Large intestine (tissue), 3 donors: ENCODE results near the gene EIF4E2. TPM values are rescaled to one million over a fixed set of nuclear protein-coding genes. Genes with fewer than 3 reads are reported as not detected.
A peak's percentile ranks its signal among the peaks of the same experiment; 100 is the strongest.

Experiments
- DNase-seq, 2 donors: peaks; one replicate each; pipeline versions ENCODE4 v3.0.0 to v3.0.0-alpha.2; 2013
- H3K27ac ChIP-seq: one replicate; pipeline ENCODE4 v1.5.1; 2013; ENCODE audit warnings: low read length
- H3K27me3 ChIP-seq: 2 replicates; pipeline ENCODE4 v1.6.1; 2013; ENCODE audit warnings: low read length; ENCODE audit not compliant: control insufficient read depth, insufficient read depth
- H3K36me3 ChIP-seq: 2 replicates; pipeline ENCODE4 v1.6.1; 2013; ENCODE audit warnings: low read length; ENCODE audit not compliant: control insufficient read depth, insufficient read depth
- H3K4me1 ChIP-seq: one replicate; pipeline ENCODE4 v1.6.1; 2013; ENCODE audit warnings: low read length; ENCODE audit not compliant: control insufficient read depth, insufficient read depth
- H3K4me3 ChIP-seq: one replicate; pipeline ENCODE4 v1.5.1; 2013; ENCODE audit warnings: low read length
- H3K9me3 ChIP-seq: one replicate; pipeline ENCODE4 v1.6.1; 2013; ENCODE audit warnings: mild to moderate bottlenecking, low read depth, low read length, moderate library complexity; ENCODE audit not compliant: control insufficient read depth
- WGBS: methylation state at CpG from one replicate; pipeline ENCODE4 v1.1.5; 2013; ENCODE audit warnings: low lambda C conversion rate; ENCODE audit not compliant: insufficient coverage; 5-methylcytosine and 5-hydroxymethylcytosine counted together
- polyA plus RNA-seq: library from polyadenylated mRNA; unstranded; fragments of 120-200 nt; gene quantifications from one replicate; pipeline ENCODE4 v1.2.1, GENCODE V29; 2013

Gene EIF4E2
- polyA plus RNA-seq, 1 donor, result 77.3 TPM

DNA sequence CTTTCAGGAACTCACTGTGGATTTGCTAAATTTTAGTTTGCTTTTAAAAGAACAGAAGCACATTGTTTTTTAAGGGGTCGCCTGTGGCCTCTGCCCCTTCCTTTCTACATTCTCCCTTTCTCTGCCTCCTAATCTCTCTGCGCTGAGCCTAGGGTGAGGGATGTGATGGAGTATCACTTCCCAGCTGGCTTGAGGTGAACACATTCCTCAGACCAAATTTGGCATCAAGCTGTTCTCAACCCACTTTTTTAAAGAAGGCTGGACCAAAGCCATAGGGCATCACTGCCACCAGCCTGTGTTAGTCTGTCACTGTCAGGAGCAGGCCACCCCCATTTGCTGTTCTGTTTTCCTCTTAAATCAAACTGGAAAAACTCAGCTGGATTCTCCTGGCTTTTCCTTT, 27.4 kb downstream of the EIF4E2 start:
- no peak overlapping the region for H3K27ac ChIP-seq
- H3K27me3 ChIP-seq, result no peaks in the 10 kb centered on the region
- H3K4me1 ChIP-seq, result peaks cover 63% of the 10 kb centered on the region
- H3K36me3 ChIP-seq, result peaks cover 27% of the 10 kb centered on the region
- no peak for DNase-seq
- 90% methylated on average over 2 of the region's 2 CpGs for WGBS
- H3K4me3 ChIP-seq, result no peak overlapping the region
- no peaks in the 10 kb centered on the region for H3K9me3 ChIP-seq

DNA sequence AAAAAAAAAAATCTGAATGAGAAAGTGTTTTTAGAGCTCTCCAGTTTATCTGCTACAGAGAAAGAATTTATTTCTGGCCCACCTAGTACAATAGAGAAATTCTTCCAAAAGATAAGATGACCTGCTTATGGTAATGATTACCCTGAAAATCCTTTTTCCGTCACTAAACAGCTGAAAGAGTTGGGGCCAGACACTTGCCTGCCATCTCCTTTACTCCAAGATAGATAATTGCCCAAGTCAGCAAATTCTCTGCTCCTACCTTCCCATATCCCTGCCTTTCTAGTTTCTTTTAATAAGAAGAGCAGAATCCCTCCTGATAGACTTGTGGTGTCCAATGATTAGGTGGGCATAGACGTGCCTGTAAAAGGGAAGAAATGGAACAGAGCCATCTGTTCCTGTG, 28.1 kb downstream of the EIF4E2 start:
- no peaks in the 10 kb centered on the region for H3K9me3 ChIP-seq
- no peak overlapping the region for H3K4me3 ChIP-seq
- peaks cover 26% of the 10 kb centered on the region for H3K36me3 ChIP-seq
- H3K27ac ChIP-seq, result peak overlapping the region; percentile 30
- H3K4me1 ChIP-seq, result peaks cover 56% of the 10 kb centered on the region
- WGBS, result no CpG with 5 or more reads among the region's 2 CpGs
- H3K27me3 ChIP-seq, result no peaks in the 10 kb centered on the region
- DNase-seq, result peak in 1 of 2 donors; percentile 71

DNA sequence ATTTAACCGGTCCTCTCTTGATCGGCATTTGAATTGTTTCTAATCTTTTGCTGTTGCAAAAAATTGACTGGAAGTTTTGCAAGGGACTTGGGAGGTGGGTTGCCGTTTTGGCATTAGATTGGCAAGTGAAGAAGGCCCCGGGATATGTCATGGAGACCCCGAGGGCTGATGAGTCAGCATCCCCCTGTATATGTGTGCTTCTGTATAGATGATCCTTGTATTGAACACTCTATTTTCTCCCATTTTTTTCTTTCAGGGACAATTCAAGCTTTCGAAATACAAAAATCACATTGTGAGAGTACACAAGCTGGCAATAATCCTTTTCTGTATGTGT, 30.1 kb downstream of the EIF4E2 start:
- no CpG with 5 or more reads among the region's 6 CpGs for WGBS
- H3K36me3 ChIP-seq, result peaks cover 14% of the 10 kb centered on the region
- DNase-seq, result no peak
- H3K27me3 ChIP-seq, result no peaks in the 10 kb centered on the region
- peaks cover 38% of the 10 kb centered on the region for H3K4me1 ChIP-seq
- no peaks in the 10 kb centered on the region for H3K9me3 ChIP-seq
- no peak overlapping the region for H3K4me3 ChIP-seq
- no peak overlapping the region for H3K27ac ChIP-seq

DNA sequence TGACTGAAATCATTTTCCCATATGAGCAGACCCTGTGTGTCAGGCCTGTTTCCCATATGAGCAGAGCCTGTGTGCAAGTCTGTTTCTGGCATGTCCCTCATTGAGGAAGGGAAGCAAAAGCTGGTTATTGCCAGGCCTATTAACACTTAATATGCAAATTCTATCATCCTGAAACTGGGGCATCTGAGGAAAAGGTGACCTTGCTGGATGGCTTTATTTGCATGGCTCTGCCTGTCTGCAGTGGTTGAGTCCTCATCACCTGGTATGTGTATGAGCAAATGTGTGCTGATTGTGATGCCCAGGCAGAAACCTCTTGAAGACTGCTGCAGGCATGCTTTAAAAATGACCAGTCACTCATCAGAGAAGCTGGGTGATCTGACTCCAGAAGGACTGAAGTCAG, 31.2 kb downstream of the EIF4E2 start:
- Histone ChIP-seq H3K4me1 (peaks cover 38% of the 10 kb centered on the region), H3K36me3 (peaks cover 14% of the 10 kb centered on the region), H3K4me3 (no peak overlapping the region), H3K9me3 (no peaks in the 10 kb centered on the region), H3K27ac (no peak overlapping the region), H3K27me3 (no peaks in the 10 kb centered on the region)
- DNase-seq, result no peak

DNA sequence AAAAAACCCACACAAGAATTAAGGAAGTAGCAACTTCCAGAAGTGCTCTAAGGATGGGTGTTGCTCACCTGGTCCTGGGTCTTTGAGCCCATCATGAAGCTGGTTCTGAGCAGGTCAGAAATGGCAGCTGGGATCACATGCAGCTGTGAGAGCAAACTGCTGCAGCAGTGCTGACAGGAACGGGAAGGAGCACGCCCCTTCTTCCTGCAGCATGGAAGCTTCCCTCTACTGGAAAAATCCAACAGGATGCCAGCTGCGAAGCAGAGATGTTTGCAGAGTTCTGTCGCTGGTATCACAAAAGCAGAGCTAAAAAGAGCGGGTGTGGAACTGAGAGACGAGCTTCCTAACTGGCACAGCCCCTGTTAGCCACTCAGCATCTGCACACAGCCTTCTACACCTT, 33.7 kb downstream of the EIF4E2 start:
- no peaks in the 10 kb centered on the region for H3K27me3 ChIP-seq
- no peak overlapping the region for H3K27ac ChIP-seq
- no CpG with 5 or more reads among the region's 6 CpGs for WGBS
- H3K4me1 ChIP-seq, result peaks cover 22% of the 10 kb centered on the region
- DNase-seq, result no peak
- H3K4me3 ChIP-seq, result no peak overlapping the region
- H3K9me3 ChIP-seq, result no peaks in the 10 kb centered on the region
- H3K36me3 ChIP-seq, result peaks cover 14% of the 10 kb centered on the region

DNA sequence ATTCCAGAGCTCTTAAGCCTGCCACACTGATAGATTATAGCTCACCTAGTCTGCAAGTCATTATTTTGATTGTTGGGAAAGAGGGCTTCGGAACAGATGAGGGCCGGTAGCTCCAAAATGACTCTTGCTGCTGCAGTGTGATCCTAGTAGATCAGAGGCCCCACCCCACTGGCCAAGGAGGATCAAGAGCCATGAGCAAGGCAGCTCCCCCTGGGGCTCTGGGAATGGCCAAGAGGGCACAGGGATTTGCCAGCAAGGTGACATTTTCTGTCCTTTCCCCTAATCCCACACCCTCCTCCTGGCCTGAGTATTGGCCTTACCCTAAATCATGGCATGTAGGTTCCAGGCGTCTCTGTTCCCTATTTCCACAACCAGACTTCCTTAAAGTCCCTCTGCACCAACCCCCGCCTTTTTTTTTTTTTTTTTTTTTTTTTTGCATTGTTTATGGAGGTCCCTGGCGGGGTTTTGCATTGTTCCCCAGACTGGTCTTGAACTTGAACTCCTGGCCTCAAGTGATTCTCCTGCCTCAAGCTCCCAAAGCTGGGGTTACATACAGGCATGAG, 36.5 kb downstream of the EIF4E2 start:
- no peak overlapping the region for H3K4me3 ChIP-seq
- no peak overlapping the region for H3K27ac ChIP-seq
- WGBS, result no CpG with 5 or more reads among the region's 5 CpGs
- peaks cover 11% of the 10 kb centered on the region for H3K4me1 ChIP-seq
- H3K27me3 ChIP-seq, result no peaks in the 10 kb centered on the region
- no peak for DNase-seq
- peaks cover 9% of the 10 kb centered on the region for H3K36me3 ChIP-seq
- H3K9me3 ChIP-seq, result no peaks in the 10 kb centered on the region

DNA sequence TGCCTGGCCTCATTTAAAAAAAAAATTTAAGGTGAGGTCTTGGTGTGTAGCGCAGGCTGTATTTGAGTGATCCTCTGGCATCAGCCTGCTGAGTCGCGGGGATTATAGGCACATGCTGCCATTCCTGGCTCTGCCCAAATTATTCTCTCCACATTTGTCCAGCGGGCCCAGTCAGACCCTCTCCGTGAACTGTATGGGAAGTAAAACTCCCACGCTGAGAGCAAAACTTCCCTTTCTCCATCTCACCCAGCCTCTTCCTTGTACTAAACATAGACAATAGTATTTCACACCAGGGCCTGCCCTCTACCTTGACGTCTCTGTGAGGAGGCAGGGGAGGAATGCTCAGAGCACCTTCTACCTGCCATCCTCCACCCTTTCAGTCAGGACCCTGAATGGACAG, 37.0 kb downstream of the EIF4E2 start:
- H3K27me3 ChIP-seq, result no peaks in the 10 kb centered on the region
- H3K9me3 ChIP-seq, result no peaks in the 10 kb centered on the region
- WGBS, result no CpG with 5 or more reads among the region's 7 CpGs
- H3K27ac ChIP-seq, result no peak overlapping the region
- peaks cover 4% of the 10 kb centered on the region for H3K36me3 ChIP-seq
- DNase-seq, result no peak
- no peak overlapping the region for H3K4me3 ChIP-seq
- H3K4me1 ChIP-seq, result peaks cover 16% of the 10 kb centered on the region

DNA sequence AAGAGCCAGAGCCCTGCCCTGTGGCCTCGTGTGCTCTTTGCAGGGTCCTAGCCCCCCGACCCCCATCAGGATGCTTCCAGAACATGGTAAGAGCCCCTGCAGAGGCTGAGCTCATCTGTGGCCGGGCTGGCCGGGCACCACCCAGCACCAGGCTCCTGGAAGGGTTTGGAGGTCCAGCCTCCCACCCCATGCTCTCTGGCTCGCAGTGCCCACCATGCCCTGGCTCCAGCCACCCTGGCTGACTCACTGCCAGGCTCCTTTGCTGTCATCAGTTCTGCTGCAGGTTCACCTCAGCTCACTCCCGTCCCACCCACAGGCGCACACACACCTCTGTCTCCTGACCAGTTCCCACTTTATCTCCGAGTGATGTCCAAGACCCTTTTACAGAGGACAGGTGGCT, 37.5 kb downstream of the EIF4E2 start:
- Histone ChIP-seq H3K4me1 (peaks cover 19% of the 10 kb centered on the region), H3K9me3 (no peaks in the 10 kb centered on the region), H3K36me3 (peaks cover 3% of the 10 kb centered on the region), H3K4me3 (no peak overlapping the region), H3K27ac (no peak overlapping the region), H3K27me3 (no peaks in the 10 kb centered on the region)
- 100% methylated on average over 2 of the region's 8 CpGs for WGBS
- no peak for DNase-seq

DNA sequence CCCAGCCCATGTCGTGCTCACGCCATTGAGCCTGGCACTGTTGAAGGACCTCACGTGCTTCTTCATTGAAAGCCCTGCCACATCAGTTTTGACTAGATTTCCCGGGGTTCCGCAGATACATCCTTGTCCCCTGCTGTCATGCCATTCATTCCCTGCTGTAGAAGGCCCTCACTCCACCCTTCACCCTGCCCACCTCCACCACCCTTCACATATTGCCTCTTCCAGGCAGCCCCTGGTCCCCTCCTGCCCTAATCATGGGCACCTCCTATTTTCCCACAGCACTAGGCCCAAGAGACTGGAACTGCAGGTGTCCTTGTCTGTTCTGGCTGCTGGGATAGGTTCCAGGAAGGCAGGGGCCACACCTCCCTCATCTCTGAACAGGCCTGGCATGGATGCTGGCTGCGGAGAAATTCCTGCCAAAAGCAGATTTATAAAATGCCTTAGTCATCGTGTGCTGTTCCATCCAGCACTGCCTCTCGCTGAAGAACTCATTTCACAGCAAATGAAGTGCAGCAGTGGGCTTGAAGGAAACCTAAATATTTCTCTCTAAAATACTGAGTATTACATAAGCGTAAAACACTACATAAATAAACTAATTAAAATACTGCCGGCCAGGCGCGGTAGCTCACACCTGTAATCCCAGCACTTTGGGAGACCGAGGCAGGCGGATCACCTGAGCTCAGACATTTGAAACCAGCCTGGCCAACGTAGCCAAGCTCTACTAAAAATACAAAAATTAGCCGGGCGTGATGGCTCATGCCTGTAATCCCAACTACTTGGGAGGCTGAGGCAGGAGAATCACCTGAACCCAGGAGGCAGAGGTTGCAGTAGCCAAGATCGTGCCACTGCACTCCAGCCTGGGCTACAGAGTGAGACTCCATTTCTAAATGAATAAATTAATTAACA, 38.4 kb downstream of the EIF4E2 start:
- Histone ChIP-seq H3K27ac (no peak overlapping the region), H3K4me3 (no peak overlapping the region), H3K9me3 (no peaks in the 10 kb centered on the region), H3K27me3 (no peaks in the 10 kb centered on the region), H3K4me1 (peaks cover 28% of the 10 kb centered on the region), H3K36me3 (peaks cover 3% of the 10 kb centered on the region)
- 100% methylated on average over 2 of the region's 18 CpGs for WGBS
- no peak for DNase-seq

DNA sequence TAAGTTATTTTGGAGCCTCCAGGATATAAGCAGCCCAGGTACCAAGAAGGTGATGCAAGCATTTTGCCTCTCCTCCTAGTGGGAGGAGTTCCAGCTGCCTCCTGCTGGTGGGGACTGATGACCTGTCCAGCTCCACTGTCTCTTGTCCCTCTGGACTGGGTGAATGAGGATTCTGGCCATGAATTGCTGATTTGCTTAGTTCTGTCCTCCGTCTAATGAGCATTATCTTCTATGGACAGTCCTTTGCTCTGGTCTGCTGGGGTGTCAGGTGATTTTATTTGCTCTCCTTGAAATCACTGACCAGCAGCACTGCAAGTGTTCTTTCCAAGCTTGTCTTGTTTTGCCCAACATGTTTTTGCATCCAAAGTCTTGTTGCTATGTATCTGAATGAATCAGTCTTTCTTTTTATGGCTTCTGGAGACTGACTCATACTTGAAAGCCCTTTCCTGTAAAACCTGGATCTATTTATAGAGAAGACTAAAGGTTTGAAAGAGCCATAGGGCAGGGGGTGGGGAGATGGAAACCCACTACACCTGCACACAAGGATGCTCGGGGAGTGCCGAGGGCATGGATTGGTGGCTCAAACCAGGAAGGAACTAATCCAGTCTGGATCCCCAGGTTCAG, 42.4 kb downstream of the EIF4E2 start:
- Histone ChIP-seq H3K4me3 (no peak overlapping the region), H3K27ac (peak overlapping the region; percentile 90), H3K4me1 (peaks cover 30% of the 10 kb centered on the region), H3K27me3 (no peaks in the 10 kb centered on the region), H3K9me3 (no peaks in the 10 kb centered on the region), H3K36me3 (no peaks in the 10 kb centered on the region)
- WGBS, result no CpG with 5 or more reads among the region's 3 CpGs
- DNase-seq, result peak; percentile 74 to 92
